Panc1 (cell line): Measurements from ENCODE around the gene RNF222. TPM values are rescaled to one million over a fixed set of nuclear protein-coding genes. Genes with fewer than 3 reads are reported as not detected.

Experiments
- ATAC-seq: fragments of 200-7000 bp; cut with Tn5 transposase; 2 replicates; pipeline ENCODE4 v1.9.1; 2020; ENCODE audit warnings: mild to moderate bottlenecking, moderate library complexity
- BruUV-seq: library from RNA; stranded (reverse); fragments of 400-500 nt; replicated peaks from 2 replicates; lab custom pipeline; 2021; lab: Mats Ljungman, UMichigan
- CTCF ChIA-PET: fragments of 300-600 bp; sonication (Branson Sonifier 250); formaldehyde crosslinking; loops from one replicate; lab custom pipeline; 2022; ENCODE audit warnings: antibody characterized with exemption; lab: Charles Lee
- POLR2A ChIA-PET: fragments of 300-600 bp; sonication (Branson Sonifier 250); formaldehyde crosslinking; loops from one replicate; lab custom pipeline; 2022; ENCODE audit warnings: antibody characterized with exemption; lab: Charles Lee
- DNase-seq: peaks from one replicate; pipeline ENCODE4 v3.0.0-alpha.2; 2010; ENCODE audit warnings: low read depth, low spot score
- H3K27ac ChIP-seq: 2 replicates; pipeline ENCODE4 v1.5.1; 2011; ENCODE audit warnings: mild to moderate bottlenecking, low read length, inconsistent platforms
- H3K27me3 ChIP-seq: fragments of 200-500 bp; sonication (Bioruptor generic); 2 replicates; pipeline ENCODE4 v1.6.0; 2014; ENCODE audit warnings: low read length, inconsistent platforms; ENCODE audit not compliant: control insufficient read depth, insufficient read depth
- H3K36me3 ChIP-seq: fragments of 200-500 bp; sonication (Bioruptor generic); 2 replicates; pipeline ENCODE4 v1.5.1; 2014; ENCODE audit warnings: inconsistent platforms, mild to moderate bottlenecking, low read length, moderate library complexity; ENCODE audit not compliant: control insufficient read depth, insufficient read depth
- H3K4me1 ChIP-seq: 2 replicates; pipeline ENCODE4 v1.5.1; 2011; ENCODE audit warnings: inconsistent platforms, mild to moderate bottlenecking, low read length, moderate library complexity; ENCODE audit not compliant: control insufficient read depth, insufficient read depth
- H3K4me3 ChIP-seq, 2 experiments: 2 replicates each; pipeline ENCODE4 v1.5.1; 2011 to 2012; ENCODE audit warnings: low read depth in 2 of 2, low read length in 2 of 2, mild to moderate bottlenecking in 2 of 2, inconsistent platforms in 1 of 2, moderate library complexity in 1 of 2
- H3K9me3 ChIP-seq: fragments of 200-500 bp; sonication (Bioruptor generic); 2 replicates; pipeline ENCODE4 v1.5.1; 2014; ENCODE audit warnings: low read depth, mild to moderate bottlenecking, inconsistent platforms, low read length, moderate library complexity; ENCODE audit not compliant: control insufficient read depth, insufficient read depth
- POLR2AphosphoS5 ChIP-seq: IDR thresholded peaks from 2 replicates; pipeline ENCODE4 v1.6.1; 2012; ENCODE audit warnings: mild to moderate bottlenecking, low read depth, low read length, moderate library complexity
- SIN3A ChIP-seq: IDR thresholded peaks from 2 replicates; pipeline ENCODE4 v1.6.1; 2012; ENCODE audit warnings: low read depth, mild to moderate bottlenecking, low read length, moderate library complexity, borderline replicate concordance; ENCODE audit not compliant: insufficient read depth
- TCF7L2 ChIP-seq: IDR thresholded peaks from 2 replicates; pipeline ENCODE4 v1.6.1; 2011; ENCODE audit warnings: mild to moderate bottlenecking, low read depth, low read length, inconsistent platforms
- in situ Hi-C: cut with HindIII; loops from 2 replicates; pipeline ENCODE4 v1.10.0; 2016; ENCODE audit warnings: low sequenced_read_pairs, low pct_unique_long_range_greater_than_20kb
- intact Hi-C: fragments of 100-400 bp; cut with micrococcal nuclease; formaldehyde crosslinking; loops from one replicate; pipeline ENCODE4 v1.10.0; 2022; ENCODE audit not compliant: unreplicated experiment
- total RNA-seq: library from RNA; stranded (reverse); gene quantifications from one replicate; pipeline ENCODE4 v1.2.1, GENCODE V29; 2021; ENCODE audit not compliant: unreplicated experiment
- TF ChIP-seq, protein P1 (sequence below): fragments of 450-650 bp; IDR thresholded peaks from 2 replicates; pipeline ENCODE4 v1.5.1; 2017; ENCODE audit warnings: mild to moderate bottlenecking
- TF ChIP-seq, protein P2 (sequence below), 2 experiments: IDR thresholded peaks; 2 replicates each; pipeline ENCODE4 v1.6.1; 2011 to 2012; ENCODE audit warnings: low read depth in 2 of 2, control low read depth in 1 of 2, low read length in 1 of 2, mild to moderate bottlenecking in 1 of 2, moderate library complexity in 1 of 2; ENCODE audit not compliant: insufficient read depth in 1 of 2

RNF222 gene
- total RNA-seq, 1 experiment from 2014 or later = not detected

DNA sequence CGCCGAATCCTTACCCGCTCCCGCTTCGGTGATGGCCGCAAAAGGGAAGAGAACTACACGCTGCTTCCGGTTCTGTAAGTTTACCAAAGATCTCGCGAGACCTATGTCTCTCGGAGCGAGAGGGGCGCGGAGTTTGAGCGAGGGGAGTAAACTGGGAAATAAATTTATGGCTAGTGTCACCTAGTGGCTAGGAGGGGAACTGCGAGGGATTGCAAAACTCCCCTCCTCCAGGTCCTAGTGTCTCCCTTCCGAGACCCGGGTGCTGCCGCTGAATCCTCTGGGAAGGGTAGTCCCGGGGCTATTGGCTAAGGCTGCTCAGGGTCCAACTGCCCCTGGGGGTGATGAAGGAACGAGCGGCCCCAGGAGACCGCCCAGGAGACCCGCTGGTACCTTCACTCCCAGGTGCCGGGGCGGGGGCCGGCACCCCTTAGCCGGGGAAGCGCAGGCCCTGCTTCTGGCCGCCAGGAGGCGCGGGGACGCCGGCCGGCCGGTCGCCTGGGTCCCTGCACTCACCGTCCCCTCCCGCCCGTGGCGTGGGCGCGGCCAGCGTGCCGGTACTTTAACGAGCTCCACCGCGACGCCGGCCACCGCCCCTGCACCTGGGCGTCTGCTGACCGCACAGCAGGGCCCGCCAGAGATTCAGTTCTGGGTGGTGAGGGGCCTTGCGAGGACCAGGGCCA, 14.3 kb downstream of the RNF222 start, which contains the start of gene RPL26:
Gene RPL26 (minus strand): TSS at position 51 of the 680 bp plus-strand sequence. CDS start 883 bp downstream, outside the sequence.
- Histone ChIP-seq H3K9me3 (no peaks in the 10 kb centered on the region), H3K27me3 (no peaks in the 10 kb centered on the region), H3K4me1 (peaks cover 37% of the 10 kb centered on the region), H3K27ac (peak within 1 kb of the TSS; percentile 92), H3K4me3 (peak within 1 kb of the TSS; percentile 68 to 99), H3K36me3 (peaks cover 34% of the 10 kb centered on the region)
- TF ChIP-seq SIN3A (peak; percentile 81; the same call in 1 of the 2 replicates), TCF7L2 (peak; percentile 15; the same call in 1 of the 2 replicates), POLR2AphosphoS5 (peak; percentile 98)
- TF ChIP-seq, protein P1, sequence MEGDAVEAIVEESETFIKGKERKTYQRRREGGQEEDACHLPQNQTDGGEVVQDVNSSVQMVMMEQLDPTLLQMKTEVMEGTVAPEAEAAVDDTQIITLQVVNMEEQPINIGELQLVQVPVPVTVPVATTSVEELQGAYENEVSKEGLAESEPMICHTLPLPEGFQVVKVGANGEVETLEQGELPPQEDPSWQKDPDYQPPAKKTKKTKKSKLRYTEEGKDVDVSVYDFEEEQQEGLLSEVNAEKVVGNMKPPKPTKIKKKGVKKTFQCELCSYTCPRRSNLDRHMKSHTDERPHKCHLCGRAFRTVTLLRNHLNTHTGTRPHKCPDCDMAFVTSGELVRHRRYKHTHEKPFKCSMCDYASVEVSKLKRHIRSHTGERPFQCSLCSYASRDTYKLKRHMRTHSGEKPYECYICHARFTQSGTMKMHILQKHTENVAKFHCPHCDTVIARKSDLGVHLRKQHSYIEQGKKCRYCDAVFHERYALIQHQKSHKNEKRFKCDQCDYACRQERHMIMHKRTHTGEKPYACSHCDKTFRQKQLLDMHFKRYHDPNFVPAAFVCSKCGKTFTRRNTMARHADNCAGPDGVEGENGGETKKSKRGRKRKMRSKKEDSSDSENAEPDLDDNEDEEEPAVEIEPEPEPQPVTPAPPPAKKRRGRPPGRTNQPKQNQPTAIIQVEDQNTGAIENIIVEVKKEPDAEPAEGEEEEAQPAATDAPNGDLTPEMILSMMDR = peak; percentile 99
- TF ChIP-seq, protein P2, sequence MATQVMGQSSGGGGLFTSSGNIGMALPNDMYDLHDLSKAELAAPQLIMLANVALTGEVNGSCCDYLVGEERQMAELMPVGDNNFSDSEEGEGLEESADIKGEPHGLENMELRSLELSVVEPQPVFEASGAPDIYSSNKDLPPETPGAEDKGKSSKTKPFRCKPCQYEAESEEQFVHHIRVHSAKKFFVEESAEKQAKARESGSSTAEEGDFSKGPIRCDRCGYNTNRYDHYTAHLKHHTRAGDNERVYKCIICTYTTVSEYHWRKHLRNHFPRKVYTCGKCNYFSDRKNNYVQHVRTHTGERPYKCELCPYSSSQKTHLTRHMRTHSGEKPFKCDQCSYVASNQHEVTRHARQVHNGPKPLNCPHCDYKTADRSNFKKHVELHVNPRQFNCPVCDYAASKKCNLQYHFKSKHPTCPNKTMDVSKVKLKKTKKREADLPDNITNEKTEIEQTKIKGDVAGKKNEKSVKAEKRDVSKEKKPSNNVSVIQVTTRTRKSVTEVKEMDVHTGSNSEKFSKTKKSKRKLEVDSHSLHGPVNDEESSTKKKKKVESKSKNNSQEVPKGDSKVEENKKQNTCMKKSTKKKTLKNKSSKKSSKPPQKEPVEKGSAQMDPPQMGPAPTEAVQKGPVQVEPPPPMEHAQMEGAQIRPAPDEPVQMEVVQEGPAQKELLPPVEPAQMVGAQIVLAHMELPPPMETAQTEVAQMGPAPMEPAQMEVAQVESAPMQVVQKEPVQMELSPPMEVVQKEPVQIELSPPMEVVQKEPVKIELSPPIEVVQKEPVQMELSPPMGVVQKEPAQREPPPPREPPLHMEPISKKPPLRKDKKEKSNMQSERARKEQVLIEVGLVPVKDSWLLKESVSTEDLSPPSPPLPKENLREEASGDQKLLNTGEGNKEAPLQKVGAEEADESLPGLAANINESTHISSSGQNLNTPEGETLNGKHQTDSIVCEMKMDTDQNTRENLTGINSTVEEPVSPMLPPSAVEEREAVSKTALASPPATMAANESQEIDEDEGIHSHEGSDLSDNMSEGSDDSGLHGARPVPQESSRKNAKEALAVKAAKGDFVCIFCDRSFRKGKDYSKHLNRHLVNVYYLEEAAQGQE (IDR thresholded peaks at IDR 0.05; ENCODE audit: insufficient read depth in 1 of 2, low read depth in 2 of 2, low read length in 1 of 2) = no peak
- CTCF ChIA-PET = interaction anchor here (0.6 to 0.8 kb wide), 5 partner anchors 8 to 362 kb away, joined by 3 to 5 read pairs (median 4); partner anchors contain the start of gene NDEL1
- in situ Hi-C loops = no loop called here
- POLR2A ChIA-PET = interaction anchor here (0.8 kb wide), 1 partner anchor 52 kb away, joined by 3 read pairs; the partner anchor contains the start of gene NDEL1
- ATAC-seq (peak; percentile 91), DNase-seq (peak; percentile 99)
- no TSS peak for BruUV-seq
- intact Hi-C loops = loop anchor here (5.0 kb wide), 1 partner anchor 364 kb away; no protein-coding TSS in a partner anchor

DNA sequence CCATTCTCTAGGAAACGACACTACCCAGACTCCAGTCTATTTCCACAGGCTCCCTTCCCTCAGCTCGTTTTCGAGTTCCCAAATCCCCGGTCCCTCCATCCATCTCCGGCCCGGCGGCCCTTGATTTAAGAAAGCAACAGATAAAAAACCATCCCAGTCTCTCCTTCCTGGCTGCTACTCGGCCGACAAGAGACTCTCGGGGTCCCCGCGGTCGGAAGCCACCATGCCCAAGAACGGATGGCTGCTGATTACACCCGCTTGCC, 14.8 kb downstream of the RNF222 start:
- H3K4me1 ChIP-seq = peaks cover 40% of the 10 kb centered on the region
- ChIA-PET CTCF (interaction anchor here (0.5 kb wide), 1 partner anchor 287 kb away, joined by 5 read pairs; no protein-coding TSS in a partner anchor), POLR2A (no interaction called here)
- TF ChIP-seq SIN3A = no peak; the same call in 1 of the 2 replicates
- TF ChIP-seq TCF7L2 = no peak
- TF ChIP-seq, protein P1 = no peak
- TF ChIP-seq, protein P2 (IDR thresholded peaks at IDR 0.05; ENCODE audit: insufficient read depth in 1 of 2, low read depth in 2 of 2, low read length in 1 of 2) = no peak
- TF ChIP-seq POLR2AphosphoS5 = no peak
- H3K9me3 ChIP-seq = no peaks in the 10 kb centered on the region
- peaks cover 34% of the 10 kb centered on the region for H3K36me3 ChIP-seq
- no peak for ATAC-seq
- H3K4me3 ChIP-seq = peak overlapping the region; percentile 68 to 99
- no peaks in the 10 kb centered on the region for H3K27me3 ChIP-seq
- intact Hi-C loops = loop anchor here (5.0 kb wide), 1 partner anchor 364 kb away; no protein-coding TSS in a partner anchor
- DNase-seq = no peak
- BruUV-seq = no TSS peak
- in situ Hi-C loops = no loop called here
- peak overlapping the region; percentile 92 for H3K27ac ChIP-seq
